Measurements from ENCODE around the gene SLC15A1. TPM values are rescaled to one million over a fixed set of nuclear protein-coding genes. Genes with fewer than 3 reads are reported as not detected.

SLC15A1 gene
- total RNA-seq, 1 donor from 2014 or later = not detected

- Histone ChIP-seq H3K4me1 (no peaks in the 10 kb centered on the region), H3K27ac (no peak overlapping the region), H3K4me3 (no peak overlapping the region), H3K9me3 (no peaks in the 10 kb centered on the region), H3K36me3 (no peaks in the 10 kb centered on the region), H3K27me3 (no peaks in the 10 kb centered on the region)
- DNase-seq (no peak), ATAC-seq (no peak)
- intact Hi-C loops (cut with DNase I) = no loop called here
- TF ChIP-seq, protein P1, sequence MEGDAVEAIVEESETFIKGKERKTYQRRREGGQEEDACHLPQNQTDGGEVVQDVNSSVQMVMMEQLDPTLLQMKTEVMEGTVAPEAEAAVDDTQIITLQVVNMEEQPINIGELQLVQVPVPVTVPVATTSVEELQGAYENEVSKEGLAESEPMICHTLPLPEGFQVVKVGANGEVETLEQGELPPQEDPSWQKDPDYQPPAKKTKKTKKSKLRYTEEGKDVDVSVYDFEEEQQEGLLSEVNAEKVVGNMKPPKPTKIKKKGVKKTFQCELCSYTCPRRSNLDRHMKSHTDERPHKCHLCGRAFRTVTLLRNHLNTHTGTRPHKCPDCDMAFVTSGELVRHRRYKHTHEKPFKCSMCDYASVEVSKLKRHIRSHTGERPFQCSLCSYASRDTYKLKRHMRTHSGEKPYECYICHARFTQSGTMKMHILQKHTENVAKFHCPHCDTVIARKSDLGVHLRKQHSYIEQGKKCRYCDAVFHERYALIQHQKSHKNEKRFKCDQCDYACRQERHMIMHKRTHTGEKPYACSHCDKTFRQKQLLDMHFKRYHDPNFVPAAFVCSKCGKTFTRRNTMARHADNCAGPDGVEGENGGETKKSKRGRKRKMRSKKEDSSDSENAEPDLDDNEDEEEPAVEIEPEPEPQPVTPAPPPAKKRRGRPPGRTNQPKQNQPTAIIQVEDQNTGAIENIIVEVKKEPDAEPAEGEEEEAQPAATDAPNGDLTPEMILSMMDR (IDR thresholded peaks at IDR 0.05) = no peak
Measured at GRCh38 chr13:98681049-98681448, 71.4 kb downstream of the SLC15A1 start.

DNA sequence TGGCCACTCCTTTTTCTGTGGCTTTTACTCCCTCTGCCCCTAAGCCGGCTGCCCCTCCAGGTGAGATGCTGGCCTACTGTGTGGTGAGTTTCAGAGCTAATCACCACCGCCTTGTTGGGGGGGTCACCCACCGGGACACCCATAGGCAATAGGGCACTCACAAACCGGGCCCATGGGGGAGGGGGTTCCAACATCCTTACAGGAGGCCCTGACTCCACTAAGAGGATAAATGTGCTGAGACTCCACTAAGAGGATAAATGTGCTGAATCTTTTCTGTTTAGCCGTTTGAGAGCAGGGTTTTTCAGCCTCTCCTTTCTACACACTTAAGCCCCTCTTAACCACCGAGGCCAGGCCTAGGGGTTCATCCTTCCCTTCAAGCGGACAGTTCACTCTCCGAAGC, 73.7 kb downstream of the SLC15A1 start:
- no peak for DNase-seq
- Histone ChIP-seq H3K4me1 (no peaks in the 10 kb centered on the region), H3K36me3 (no peaks in the 10 kb centered on the region), H3K27me3 (no peaks in the 10 kb centered on the region), H3K9me3 (no peaks in the 10 kb centered on the region), H3K27ac (no peak overlapping the region), H3K4me3 (no peak overlapping the region)
- ATAC-seq = no peak
- intact Hi-C loops (cut with DNase I) = no loop called here
- TF ChIP-seq, protein P1 (IDR thresholded peaks at IDR 0.05) = no peak

DNA sequence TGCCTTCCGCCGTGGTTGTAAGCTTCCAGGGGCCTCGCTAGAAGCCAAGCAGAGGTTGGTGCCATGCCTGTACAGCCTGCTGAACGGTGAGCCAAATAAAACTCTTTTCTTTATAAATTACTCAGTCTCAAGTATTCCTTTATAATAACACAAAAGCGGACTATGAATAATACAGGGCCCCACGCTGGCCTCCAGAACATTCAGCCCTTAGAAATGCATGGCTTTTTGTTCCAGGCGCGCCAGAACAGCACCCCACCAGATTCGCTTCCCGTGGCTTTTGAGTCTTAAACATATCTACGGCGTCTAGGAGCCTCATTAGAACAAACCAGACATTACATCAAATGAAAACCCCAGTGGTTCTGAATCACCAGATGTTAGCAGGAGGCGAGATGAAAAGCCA, 75.1 kb downstream of the SLC15A1 start:
- intact Hi-C loops (cut with DNase I) = no loop called here
- no peak overlapping the region for H3K4me3 ChIP-seq
- no peaks in the 10 kb centered on the region for H3K27me3 ChIP-seq
- peaks cover 8% of the 10 kb centered on the region for H3K4me1 ChIP-seq
- no peak for ATAC-seq
- H3K36me3 ChIP-seq = no peaks in the 10 kb centered on the region
- no peaks in the 10 kb centered on the region for H3K9me3 ChIP-seq
- TF ChIP-seq, protein P1 (IDR thresholded peaks at IDR 0.05) = no peak
- no peak for DNase-seq
- H3K27ac ChIP-seq = no peak overlapping the region

- no peaks in the 10 kb centered on the region for H3K36me3 ChIP-seq
- no peaks in the 10 kb centered on the region for H3K9me3 ChIP-seq
- H3K27me3 ChIP-seq = no peaks in the 10 kb centered on the region
- peaks cover 8% of the 10 kb centered on the region for H3K4me1 ChIP-seq
- intact Hi-C loops (cut with DNase I) = no loop called here
- no peak overlapping the region for H3K4me3 ChIP-seq
- no peak for ATAC-seq
- H3K27ac ChIP-seq = no peak overlapping the region
- TF ChIP-seq, protein P1 (IDR thresholded peaks at IDR 0.05) = no peak
- no peak for DNase-seq
Measured at GRCh38 chr13:98676239-98676638, 76.2 kb downstream of the SLC15A1 start.

- Histone ChIP-seq H3K27ac (no peak overlapping the region), H3K9me3 (no peaks in the 10 kb centered on the region), H3K4me3 (no peak overlapping the region), H3K36me3 (no peaks in the 10 kb centered on the region), H3K4me1 (peaks cover 8% of the 10 kb centered on the region), H3K27me3 (no peaks in the 10 kb centered on the region)
- DNase-seq (no peak), ATAC-seq (no peak)
- TF ChIP-seq, protein P1 (IDR thresholded peaks at IDR 0.05) = no peak
- intact Hi-C loops (cut with DNase I) = no loop called here
Measured at GRCh38 chr13:98675837-98676236, 76.6 kb downstream of the SLC15A1 start.

DNA sequence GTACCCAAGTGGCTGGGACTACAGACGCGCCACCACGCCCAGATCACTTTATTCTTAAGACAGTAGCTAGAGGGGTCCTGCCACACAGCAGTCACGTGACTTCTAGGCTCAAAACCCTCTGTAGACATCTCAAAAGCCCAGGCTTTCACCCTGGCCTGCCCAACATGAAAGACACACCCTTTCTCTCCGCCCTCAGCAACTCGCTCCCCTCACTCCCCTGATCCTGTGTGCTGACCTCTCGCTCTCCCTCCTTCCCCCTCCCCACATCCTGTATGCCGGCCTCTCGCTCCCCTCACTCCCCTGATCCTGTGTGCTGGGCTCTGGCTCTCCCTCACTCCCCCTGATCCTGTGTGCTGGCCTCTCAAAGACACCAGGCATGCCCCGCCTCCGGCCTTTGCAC, 77.4 kb downstream of the SLC15A1 start:
- Histone ChIP-seq H3K4me1 (peaks cover 8% of the 10 kb centered on the region), H3K9me3 (no peaks in the 10 kb centered on the region), H3K27ac (no peak overlapping the region), H3K4me3 (no peak overlapping the region), H3K36me3 (no peaks in the 10 kb centered on the region), H3K27me3 (no peaks in the 10 kb centered on the region)
- ATAC-seq (no peak), DNase-seq (no peak)
- intact Hi-C loops (cut with DNase I) = no loop called here
- TF ChIP-seq, protein P1 (IDR thresholded peaks at IDR 0.05) = no peak

Measured in upper lobe of right lung (tissue), 1 donor.